A204.1 (cell line): Measurements from ENCODE around the gene ARHGEF7.

Source experiments
- FAIRE-seq: peaks from 2 replicates; lab custom pipeline; 2012; peaks lifted over from hg19 to GRCh38; lab: Jason Lieb, UNC

Gene ARHGEF7

GRCh38 chr13:111354789-111355188 lies 239.7 kb downstream of the ARHGEF7 start:
- FAIRE-seq: no peak
